NCI-H226 (cell line): Measurements from ENCODE around the gene POU2F2.
"Not testable (repeated sequence)": the region's sequence is repeated elsewhere in the genome, so short reads cannot be mapped to it uniquely, and the experiment has no call there.

Experiments used
- DNase-seq: peaks from one replicate; pipeline ENCODE4 v3.0.0-alpha.2; 2015

POU2F2 gene

DNA sequence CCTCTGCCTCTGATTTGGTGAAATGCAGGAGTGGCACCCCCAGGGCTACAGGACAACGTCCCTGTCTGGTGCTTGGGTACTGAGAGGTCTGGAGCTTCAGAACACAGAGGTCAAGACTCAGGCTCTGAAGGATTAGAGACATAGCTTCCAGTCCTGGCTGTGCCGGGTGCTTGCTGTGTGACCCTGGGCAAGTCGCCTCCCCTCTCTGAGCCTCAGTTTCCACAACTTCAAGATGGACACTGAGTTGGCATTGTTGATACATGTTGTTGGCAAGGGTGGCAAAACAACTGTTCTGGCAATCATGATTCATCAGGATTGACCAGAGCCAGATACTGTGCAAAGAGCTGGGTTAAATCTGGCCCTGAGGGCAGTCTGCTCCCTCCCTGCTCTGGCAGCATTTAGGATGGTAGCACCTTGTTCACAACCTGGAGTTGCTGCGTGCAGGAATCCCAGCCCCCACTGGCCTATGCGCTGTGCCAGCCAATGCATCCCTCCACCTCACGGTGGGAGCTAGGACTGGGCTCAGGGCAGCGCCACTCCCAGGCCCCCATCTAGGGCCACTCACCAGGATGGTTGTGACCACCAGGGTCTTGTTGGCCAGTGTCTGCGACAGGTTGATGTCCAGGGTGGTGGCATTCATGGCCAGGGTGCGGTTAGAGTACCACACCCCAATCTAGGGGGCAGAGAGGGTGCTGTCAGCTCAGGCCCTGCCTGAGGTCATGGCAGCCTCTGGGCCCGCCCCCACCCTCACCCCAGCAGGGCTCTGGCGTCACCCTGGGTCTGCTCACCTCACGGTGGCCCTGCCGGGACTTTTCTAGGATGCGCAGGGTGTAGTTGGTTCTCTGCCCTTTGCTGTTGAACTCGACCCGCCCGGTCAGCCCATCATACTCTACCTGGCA is 79.0 kb downstream of the POU2F2 start:
- no peak for DNase-seq

DNA sequence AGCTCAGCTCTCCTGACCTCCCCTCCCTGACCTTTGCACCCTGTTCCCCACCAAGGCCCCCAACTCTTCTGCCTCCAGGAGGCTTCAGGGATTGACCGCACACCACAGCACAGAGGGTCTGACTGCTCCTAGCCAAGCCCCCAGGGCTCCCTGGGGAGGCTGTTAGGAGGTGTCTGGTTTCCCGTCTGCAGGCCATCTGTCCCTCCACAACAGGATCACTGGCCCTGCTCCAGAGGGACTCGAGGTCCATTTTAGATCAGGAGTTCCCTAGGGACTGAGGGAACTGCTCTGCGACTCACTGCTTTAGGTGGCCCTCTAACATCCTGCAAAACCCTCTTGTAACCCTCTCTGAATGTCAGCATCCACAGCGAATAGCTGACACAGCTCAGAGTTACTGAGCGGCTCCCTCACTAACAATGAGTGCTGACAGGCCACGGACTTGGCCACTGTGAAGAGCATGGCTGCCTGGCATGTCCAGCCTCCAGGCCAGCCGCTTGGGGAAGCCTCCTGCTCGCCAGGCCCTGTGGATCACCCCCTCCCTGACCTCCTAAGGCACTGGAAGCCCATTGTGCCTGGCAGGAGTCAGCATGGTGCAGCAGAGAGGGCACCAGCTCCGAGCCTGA is 79.9 kb downstream of the POU2F2 start:
- no peak for DNase-seq

DNA sequence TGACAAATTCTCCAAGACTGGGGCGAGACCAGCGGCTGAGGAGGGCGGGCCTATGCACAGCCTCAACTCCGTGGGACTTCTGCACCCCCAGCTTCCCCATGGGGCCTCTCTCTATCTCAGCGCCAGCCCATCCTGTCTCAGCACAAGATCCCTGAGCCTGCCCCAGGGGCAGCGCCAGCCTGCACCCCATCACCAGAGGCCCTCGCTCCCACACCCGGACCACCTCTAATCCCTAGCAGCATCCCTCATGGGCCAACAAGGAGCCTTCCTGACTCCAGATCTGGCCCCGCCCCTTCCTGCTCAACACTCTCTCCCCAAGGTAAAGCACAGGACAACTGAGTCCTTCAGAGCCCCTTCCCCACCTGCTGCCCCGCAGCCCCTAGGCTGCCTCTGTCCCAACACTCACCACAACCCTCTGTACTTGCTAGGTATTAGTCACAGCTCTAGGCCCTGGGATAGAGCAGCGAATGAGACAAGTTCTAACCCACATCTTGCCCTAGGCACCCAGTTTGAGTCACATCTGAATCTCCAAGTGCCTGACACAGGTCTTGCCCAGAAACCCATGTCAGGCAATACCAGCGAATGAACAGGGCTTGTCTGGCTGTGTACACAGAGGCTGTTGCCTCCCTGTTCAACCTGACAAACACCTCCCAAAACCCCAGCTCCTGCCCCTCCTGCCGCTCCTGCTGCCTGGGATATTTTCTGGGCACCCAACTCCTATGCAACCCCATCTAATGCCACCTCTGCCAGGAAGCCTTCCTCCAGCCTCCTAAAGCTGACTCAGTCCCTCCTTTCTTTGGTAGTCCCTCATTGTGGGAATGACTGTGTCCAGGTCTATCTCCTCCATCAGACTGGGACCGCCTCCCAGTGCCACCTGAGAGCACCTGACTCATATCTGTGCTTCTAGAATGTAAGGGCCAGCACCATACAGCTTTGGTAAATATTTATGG is 80.8 kb downstream of the POU2F2 start:
- DNase-seq = peak; percentile 66

- no peak for DNase-seq
Measured at GRCh38 chr19:42048992-42049391, 83.3 kb downstream of the POU2F2 start.

- DNase-seq = no peak
Measured at GRCh38 chr19:42045575-42045974, 86.7 kb downstream of the POU2F2 start.

- no peak for DNase-seq
Measured at GRCh38 chr19:42042455-42043170, 89.6 kb downstream of the POU2F2 start.

- not testable (repeated sequence) for DNase-seq
Measured at GRCh38 chr19:42040491-42040890, 91.8 kb downstream of the POU2F2 start.

- no peak for DNase-seq
Measured at GRCh38 chr19:42040031-42040430, 92.2 kb downstream of the POU2F2 start.

- DNase-seq = no peak
Measured at GRCh38 chr19:42038666-42039065, 93.6 kb downstream of the POU2F2 start.

DNA sequence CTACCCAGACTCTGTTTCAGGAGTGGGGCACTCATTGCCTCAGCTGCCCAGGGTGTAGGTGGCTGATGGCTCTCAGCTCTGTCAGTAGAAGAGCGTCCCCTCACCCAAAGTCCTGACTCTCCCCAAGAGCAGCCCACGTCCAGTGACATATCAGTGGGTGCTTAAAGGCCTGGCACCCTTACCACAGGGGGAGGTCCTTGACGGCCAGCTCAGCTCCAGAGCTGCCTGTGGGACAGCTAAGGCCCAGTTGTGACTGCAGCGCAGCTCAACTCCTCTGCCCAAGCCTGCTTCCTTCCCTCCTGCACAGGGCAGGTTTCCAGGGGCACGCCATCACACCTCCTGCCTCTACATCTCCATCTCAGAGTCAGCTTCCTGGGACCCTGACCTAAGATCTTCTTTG is 94.6 kb downstream of the POU2F2 start:
- no peak for DNase-seq
